ENCODE measurements around the gene CABP1. TPM values are rescaled to one million over a fixed set of nuclear protein-coding genes. Genes with fewer than 3 reads are reported as not detected.

Gene CABP1
- total RNA-seq, result under 1 TPM; 0.05 to 0.08 TPM
- polyA plus RNA-seq, result under 1 TPM in 1 of 2 donors, not detected in 1; 0.12 TPM

- Histone ChIP-seq H3K9me3 (ENCODE audit: control insufficient read depth in 4 of 4, low read length in 3 of 4) (no peaks in the 10 kb centered on the region), H3K27me3 (ENCODE audit: control insufficient read depth in 4 of 4, insufficient read depth in 4 of 4, low read length in 3 of 4) (peaks cover 0 to 16% (median 8%) of the 10 kb centered on the region in 4 donors), H3K4me3 (ENCODE audit: low read depth in 1 of 3, low read length in 3 of 3) (peak within 1 kb of the TSS in 1 of 3 donors; percentile 70), H3K36me3 (ENCODE audit: control insufficient read depth in 4 of 4, insufficient read depth in 3 of 4, low read depth in 1 of 4, low read length in 3 of 4) (no peaks in the 10 kb centered on the region), H3K9ac (ENCODE audit: low read depth in 1 of 2, low read length in 2 of 2) (no peak within 1 kb of the TSS), H3K27ac (ENCODE audit: low read depth in 1 of 2, low read length in 2 of 2) (no peak within 1 kb of the TSS), H3K4me1 (ENCODE audit: control insufficient read depth in 4 of 4, insufficient read depth in 4 of 4, low read length in 3 of 4) (peaks cover 4 to 16% (median 10%) of the 10 kb centered on the region in 4 donors)
- TF ChIP-seq CTCF (IDR thresholded peaks at IDR 0.05; ENCODE audit: low read depth, low read length, missing input control) (peak; percentile 17), ZBTB33 (IDR thresholded peaks at IDR 0.05) (no peak)
- peak; percentile 57 for DNase-seq (ENCODE audit: low spot score)
- 8% methylated on average over 56 of the region's 56 CpGs for WGBS
Measured at GRCh38 chr12:120639771-120640721, at the start of gene CABP1. Gene CABP1 (plus strand): TSS chr12:120640626. CDS start chr12:120640686, 60 bp downstream.

- no peaks in the 10 kb centered on the region for H3K36me3 ChIP-seq (ENCODE audit: control insufficient read depth in 4 of 4, insufficient read depth in 3 of 4, low read depth in 1 of 4, low read length in 3 of 4)
- no peak overlapping the region for H3K4me3 ChIP-seq (ENCODE audit: low read depth in 1 of 3, low read length in 3 of 3)
- no peaks in the 10 kb centered on the region for H3K4me1 ChIP-seq (ENCODE audit: control insufficient read depth in 4 of 4, insufficient read depth in 4 of 4, low read length in 3 of 4)
- H3K9ac ChIP-seq (ENCODE audit: low read depth in 1 of 2, low read length in 2 of 2), result no peak overlapping the region
- DNase-seq (ENCODE audit: low spot score), result no peak
- H3K27ac ChIP-seq (ENCODE audit: low read depth in 1 of 2, low read length in 2 of 2), result no peak overlapping the region
- no peaks in the 10 kb centered on the region for H3K27me3 ChIP-seq (ENCODE audit: control insufficient read depth in 4 of 4, insufficient read depth in 4 of 4, low read length in 3 of 4)
- no peaks in the 10 kb centered on the region for H3K9me3 ChIP-seq (ENCODE audit: control insufficient read depth in 4 of 4, low read length in 3 of 4)
- 77% methylated on average over 6 of the region's 6 CpGs for WGBS
- peak; percentile 15 to 50 for TF ChIP-seq HNF4A (conservative IDR thresholded peaks at IDR 0.05)
- TF ChIP-seq HNF4G (IDR thresholded peaks at IDR 0.05), result peak; percentile 22
- TF ChIP-seq RXRA (IDR thresholded peaks at IDR 0.05), result no peak
Measured at GRCh38 chr12:120590741-120591407, 49.6 kb upstream of the CABP1 start.

GRCh38 chr12:120592121-120593049 lies 48.0 kb upstream of the CABP1 start:
- Histone ChIP-seq H3K9ac (ENCODE audit: low read depth in 1 of 2, low read length in 2 of 2) (no peak overlapping the region), H3K9me3 (ENCODE audit: control insufficient read depth in 4 of 4, low read length in 3 of 4) (no peaks in the 10 kb centered on the region), H3K27me3 (ENCODE audit: control insufficient read depth in 4 of 4, insufficient read depth in 4 of 4, low read length in 3 of 4) (no peaks in the 10 kb centered on the region), H3K27ac (ENCODE audit: low read depth in 1 of 2, low read length in 2 of 2) (no peak overlapping the region), H3K4me1 (ENCODE audit: control insufficient read depth in 4 of 4, insufficient read depth in 4 of 4, low read length in 3 of 4) (no peaks in the 10 kb centered on the region), H3K4me3 (ENCODE audit: low read depth in 1 of 3, low read length in 3 of 3) (no peak overlapping the region), H3K36me3 (ENCODE audit: control insufficient read depth in 4 of 4, insufficient read depth in 3 of 4, low read depth in 1 of 4, low read length in 3 of 4) (no peaks in the 10 kb centered on the region)
- no peak for DNase-seq (ENCODE audit: low spot score)
- whole genome bisulfite sequencing, result 80% methylated on average over 8 of the region's 8 CpGs
- TF ChIP-seq ZBTB33 (IDR thresholded peaks at IDR 0.05) (no peak), HNF4G (IDR thresholded peaks at IDR 0.05) (no peak), MAX (IDR thresholded peaks at IDR 0.05) (no peak), FOXA1 (IDR thresholded peaks at IDR 0.05) (no peak), NR2F2 (IDR thresholded peaks at IDR 0.05) (no peak), RXRA (IDR thresholded peaks at IDR 0.05) (no peak), CTCF (IDR thresholded peaks at IDR 0.05; ENCODE audit: low read depth, low read length, missing input control) (no peak)
